Skin epidermis (tissue), 12 donors: Measurements from ENCODE around the gene VEGFC.
A peak's percentile ranks its signal among the peaks of the same experiment; 100 is the strongest.

Source experiments
- H3K27ac ChIP-seq, 21 experiments: fragments of 200-600 bp; sonication (generic) in 11 of 21; one replicate each; pipeline ENCODE4 v1.5.0; 2020; ENCODE audit warnings: mild to moderate bottlenecking in 3 of 21, inconsistent platforms in 2 of 21, moderate library complexity in 2 of 21
- H3K4me3 ChIP-seq, 7 experiments: fragments of 200-600 bp; sonication (generic) in 2 of 7; one replicate each; pipeline ENCODE4 v1.5.0; 2020; ENCODE audit warnings: inconsistent platforms in 2 of 7, mild to moderate bottlenecking in 2 of 7, moderate library complexity in 1 of 7

The VEGFC gene

DNA sequence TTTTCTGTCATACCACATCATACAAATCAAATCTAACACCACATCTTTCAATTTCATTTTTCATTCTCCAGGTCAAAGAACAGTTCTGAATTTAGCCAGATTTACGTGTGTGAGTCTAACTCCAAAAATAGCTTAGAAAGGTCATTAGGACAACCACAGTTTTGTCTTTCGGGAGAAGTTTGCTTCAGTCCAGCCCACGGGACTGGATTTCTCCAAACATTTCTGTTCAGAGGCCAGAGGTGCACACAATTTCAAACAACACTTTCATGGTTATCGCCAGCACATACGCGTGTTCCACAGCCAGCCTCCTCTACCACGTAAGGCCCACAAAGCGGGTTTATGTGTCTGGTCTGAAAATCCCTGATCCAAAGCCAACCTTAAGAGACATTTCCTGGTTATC lies 65.9 kb downstream of the VEGFC start:
- H3K4me3 ChIP-seq = no peak overlapping the region
- H3K27ac ChIP-seq = no peak overlapping the region

- no peak overlapping the region for H3K4me3 ChIP-seq
- no peak overlapping the region for H3K27ac ChIP-seq
These were observed 71.3 kb downstream of the VEGFC start for GRCh38 chr4:176721459-176721858.

DNA sequence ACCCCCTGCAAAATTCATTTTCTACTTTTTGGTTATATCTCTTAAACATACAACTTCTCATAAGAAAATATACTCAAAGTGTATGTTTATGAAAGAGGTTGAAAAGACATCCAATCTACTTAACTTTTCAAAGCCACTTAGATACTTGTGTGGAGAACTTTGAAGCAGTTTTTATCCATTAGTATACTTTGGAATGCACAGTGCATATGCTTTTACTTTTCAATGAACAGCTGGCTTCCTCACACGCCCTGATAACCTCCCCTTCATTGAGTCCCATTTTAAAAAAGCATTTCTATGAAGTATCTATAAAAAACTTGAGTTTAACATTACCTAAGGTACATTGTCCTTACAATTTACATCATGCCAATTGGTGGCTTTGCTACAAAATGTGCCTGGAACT lies 73.8 kb downstream of the VEGFC start:
- Histone ChIP-seq H3K4me3 (no peak overlapping the region), H3K27ac (no peak overlapping the region)

DNA sequence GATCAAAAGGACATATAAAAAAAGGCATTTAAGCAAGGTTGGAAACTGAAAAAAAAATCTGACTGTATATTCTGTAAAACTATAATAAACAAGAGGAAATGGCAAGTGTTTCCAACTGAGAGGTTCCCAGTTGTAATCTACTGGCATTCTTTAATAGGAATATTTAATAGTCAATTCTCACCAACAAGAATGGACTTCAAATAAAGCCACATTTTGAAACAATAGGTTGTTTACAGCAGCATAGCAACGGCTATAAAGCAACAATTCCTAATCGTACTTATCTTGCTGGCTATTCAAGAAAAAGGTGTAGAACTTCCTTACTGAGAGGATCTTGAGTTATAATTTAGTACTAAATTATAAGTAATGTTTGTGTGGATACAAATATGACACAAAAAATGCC lies 75.5 kb downstream of the VEGFC start:
- Histone ChIP-seq H3K27ac (no peak overlapping the region), H3K4me3 (no peak overlapping the region)

- no peak overlapping the region for H3K4me3 ChIP-seq
- no peak overlapping the region for H3K27ac ChIP-seq
These were observed 83.3 kb downstream of the VEGFC start for GRCh38 chr4:176709417-176709816.

- no peak overlapping the region for H3K4me3 ChIP-seq
These were observed 83.9 kb downstream of the VEGFC start for GRCh38 chr4:176708771-176709311.

GRCh38 chr4:176690716-176691115 lies 102.0 kb downstream of the VEGFC start:
- H3K27ac ChIP-seq = no peak overlapping the region
- H3K4me3 ChIP-seq = no peak overlapping the region

More at GRCh38 chr4:176708771-176709311, 83.9 kb downstream of the VEGFC start:
- H3K27ac ChIP-seq = no peak overlapping the region

DNA sequence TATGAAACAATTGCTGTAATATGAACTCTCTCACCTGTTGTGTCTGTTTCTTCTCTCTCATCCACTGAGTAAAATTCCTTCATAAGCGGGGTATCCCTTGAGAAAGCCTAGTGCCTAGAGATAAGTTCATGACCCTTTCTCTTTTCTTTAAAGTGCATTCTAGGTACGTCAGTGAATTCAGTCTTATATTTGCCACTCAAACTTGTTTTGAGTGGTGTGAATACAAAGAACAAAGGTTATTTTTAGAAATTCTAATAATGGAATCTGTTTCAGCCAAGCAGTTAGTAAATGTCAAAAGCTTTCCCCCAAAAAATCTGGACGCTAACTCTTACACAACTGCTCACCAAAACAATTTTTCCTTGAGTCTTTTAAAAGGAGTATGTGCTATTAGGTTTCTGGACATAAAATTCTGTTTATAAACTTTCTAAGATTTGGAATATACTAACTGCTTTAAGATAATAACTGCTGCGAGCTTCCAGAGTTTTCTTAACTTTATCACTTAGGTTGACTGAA lies 112.0 kb downstream of the VEGFC start:
- H3K4me3 ChIP-seq = no peak overlapping the region
- no peak overlapping the region for H3K27ac ChIP-seq

GRCh38 chr4:176676901-176677300 lies 115.8 kb downstream of the VEGFC start:
- Histone ChIP-seq H3K27ac (no peak overlapping the region), H3K4me3 (no peak overlapping the region)

- no peak overlapping the region for H3K4me3 ChIP-seq
These were observed 116.9 kb downstream of the VEGFC start for GRCh38 chr4:176675810-176676209.

GRCh38 chr4:176671532-176671931 lies 121.2 kb downstream of the VEGFC start:
- no peak overlapping the region for H3K4me3 ChIP-seq
- H3K27ac ChIP-seq = no peak overlapping the region

More at GRCh38 chr4:176675810-176676209, 116.9 kb downstream of the VEGFC start:
- H3K27ac ChIP-seq = no peak overlapping the region

DNA sequence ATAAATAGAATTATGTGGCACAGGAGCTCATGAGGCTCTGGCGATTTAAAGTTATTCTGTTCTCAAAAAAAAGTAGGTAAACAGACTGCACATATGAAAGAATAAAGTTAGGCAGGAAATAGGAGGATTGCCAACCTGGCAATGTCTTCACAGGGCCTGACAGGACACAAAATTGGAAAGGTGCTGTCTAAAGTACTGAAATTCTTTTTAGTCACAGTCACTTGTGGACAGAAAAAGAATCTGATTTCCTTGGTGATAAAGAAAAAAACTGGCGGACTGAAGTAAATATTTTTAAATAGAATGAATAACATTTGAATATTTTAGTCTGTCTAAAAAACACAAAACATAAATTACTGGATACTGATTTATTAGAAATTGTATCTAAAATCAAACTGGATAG lies 124.4 kb downstream of the VEGFC start:
- Histone ChIP-seq H3K27ac (no peak overlapping the region), H3K4me3 (no peak overlapping the region)

GRCh38 chr4:176664964-176665363 lies 127.8 kb downstream of the VEGFC start:
- H3K4me3 ChIP-seq = no peak overlapping the region
- H3K27ac ChIP-seq = no peak overlapping the region

GRCh38 chr4:176660561-176660960 lies 132.2 kb downstream of the VEGFC start:
- H3K27ac ChIP-seq = no peak overlapping the region
- H3K4me3 ChIP-seq = no peak overlapping the region

GRCh38 chr4:176656108-176656507 lies 136.6 kb downstream of the VEGFC start:
- H3K4me3 ChIP-seq = no peak overlapping the region
- no peak overlapping the region for H3K27ac ChIP-seq

- H3K4me3 ChIP-seq = no peak overlapping the region
- no peak overlapping the region for H3K27ac ChIP-seq
These were observed 138.0 kb downstream of the VEGFC start for GRCh38 chr4:176654565-176655216.

DNA sequence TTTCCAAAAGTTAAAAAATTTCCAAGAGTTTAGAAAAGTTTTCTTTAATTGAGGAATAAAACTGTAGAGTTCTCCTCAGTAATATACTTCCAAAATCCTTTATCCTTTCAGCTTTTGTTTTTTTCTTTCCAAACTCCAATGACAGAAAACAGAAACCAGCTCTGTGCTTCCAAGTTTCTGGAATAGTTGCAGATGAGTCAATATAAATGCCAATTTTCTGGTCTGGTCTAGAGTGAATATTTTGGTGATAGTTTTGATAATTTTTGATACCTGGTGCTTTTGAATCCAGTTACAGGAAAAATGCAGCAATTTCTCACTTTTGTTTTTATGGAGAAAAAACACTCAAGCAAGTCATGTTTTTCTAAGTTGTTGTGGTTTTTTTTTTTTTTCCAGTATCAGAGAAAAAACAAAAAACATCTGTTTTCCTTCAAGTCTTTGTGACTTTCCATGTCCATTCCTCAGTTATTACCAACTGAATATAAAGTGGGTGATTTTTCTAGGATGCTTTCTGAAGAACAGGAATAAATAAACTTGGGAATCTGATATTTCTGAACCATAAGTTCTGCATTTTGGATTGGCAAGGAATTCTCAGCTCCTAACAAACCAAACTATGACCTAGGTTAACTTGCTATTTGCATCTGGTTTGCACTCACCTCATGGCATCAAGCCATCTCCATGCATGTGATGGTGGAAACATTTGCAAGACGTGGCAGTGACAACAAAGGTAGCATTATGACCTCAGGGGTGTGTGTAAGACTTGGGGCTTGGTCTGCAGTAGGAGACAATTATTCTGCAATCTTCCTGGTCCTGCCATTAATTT lies 139.1 kb downstream of the VEGFC start:
- Histone ChIP-seq H3K4me3 (no peak overlapping the region), H3K27ac (peak overlapping the region in 1 of 21 experiments; percentile 51)

DNA sequence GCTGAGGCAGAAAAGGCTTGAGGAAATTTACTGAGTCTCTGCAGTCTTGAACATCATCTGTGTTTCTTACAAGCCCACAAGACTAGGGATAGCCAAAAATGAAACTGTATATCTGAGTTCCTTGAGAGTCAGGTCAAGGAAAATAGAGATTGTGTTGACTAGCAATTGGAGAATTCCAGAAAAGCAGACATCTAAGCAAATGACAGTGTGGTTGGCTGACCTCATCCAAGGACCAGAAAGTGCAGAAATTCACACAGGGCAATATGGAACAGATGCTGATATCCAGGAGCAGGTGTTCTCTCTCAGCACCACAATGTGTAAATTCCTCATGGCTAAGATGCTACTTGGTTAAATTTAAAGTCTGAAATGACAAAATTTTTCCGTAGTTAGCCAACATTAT lies 146.4 kb downstream of the VEGFC start:
- H3K4me3 ChIP-seq = no peak overlapping the region

DNA sequence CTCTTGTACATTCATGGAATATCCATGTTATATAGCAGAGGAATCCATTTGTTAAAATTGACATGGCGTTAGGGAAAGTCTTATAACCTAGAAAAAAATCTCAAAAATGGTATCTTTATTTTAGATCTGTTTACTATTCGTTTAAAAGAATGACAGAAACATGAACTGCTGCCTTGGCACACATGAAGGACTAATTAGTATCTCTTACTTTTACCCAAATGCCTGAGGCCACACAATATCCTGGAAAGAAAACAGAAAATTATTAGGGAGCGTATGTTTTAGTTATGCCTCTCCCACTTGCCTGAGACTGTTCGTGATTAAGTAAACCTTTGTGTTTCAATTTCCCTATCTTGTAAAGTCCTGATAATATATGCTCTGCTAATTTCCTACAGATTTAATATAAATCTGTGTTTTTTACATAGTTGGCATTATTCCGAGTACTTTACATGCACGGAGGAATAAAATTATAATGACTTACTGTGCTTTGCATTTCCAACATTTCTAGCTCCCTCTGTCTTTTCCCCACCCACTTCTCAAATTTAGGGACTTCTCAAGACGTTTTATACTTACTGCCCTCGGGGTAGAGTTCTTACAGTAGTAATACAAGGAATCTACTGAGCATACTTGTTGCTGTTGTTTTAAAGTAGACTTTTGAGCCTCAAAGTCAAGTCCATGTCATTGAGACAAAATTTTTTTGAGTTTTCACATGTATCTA lies 147.3 kb downstream of the VEGFC start:
- Histone ChIP-seq H3K4me3 (no peak overlapping the region), H3K27ac (no peak overlapping the region)

More for the DNA sequence above, 146.4 kb downstream of the VEGFC start:
- no peak overlapping the region for H3K27ac ChIP-seq

DNA sequence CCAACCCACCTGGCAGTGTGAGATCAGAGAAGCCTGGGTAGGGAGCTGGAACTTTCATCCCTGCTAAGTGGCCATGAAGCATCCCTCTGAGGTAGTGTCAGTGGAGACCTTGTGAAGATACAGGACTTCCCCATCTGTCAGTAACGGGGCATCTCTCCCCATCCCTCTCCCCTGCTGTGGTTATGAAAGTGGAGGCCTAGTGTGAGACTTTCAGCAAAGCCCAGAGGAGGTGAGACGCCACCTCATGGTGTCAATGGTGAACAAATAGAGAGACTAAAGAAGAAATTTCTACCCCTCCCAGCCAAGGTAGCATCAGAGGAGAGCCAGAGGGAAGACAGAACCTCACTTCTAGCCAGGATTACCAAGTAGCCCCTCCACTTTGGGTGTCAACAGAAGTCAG lies 150.2 kb downstream of the VEGFC start:
- Histone ChIP-seq H3K4me3 (no peak overlapping the region), H3K27ac (no peak overlapping the region)
